Neural crest cell (in vitro differentiated cells): ENCODE measurements around the gene TGFB1. TPM values are rescaled to one million over a fixed set of nuclear protein-coding genes. Genes with fewer than 3 reads are reported as not detected.

Experiments
- DNase-seq: peaks from one replicate; pipeline ENCODE4 v3.0.0; 2021; ENCODE audit warnings: low read depth, mixed read lengths, low spot score
- H3K27ac Mint-ChIP-seq: one replicate; pipeline ENCODE4 v1.8.0; 2021; ENCODE audit warnings: mild to moderate bottlenecking, mixed read lengths; ENCODE audit not compliant: unreplicated experiment
- H3K27me3 Mint-ChIP-seq: 2 replicates; pipeline ENCODE4 v1.8.0; 2021; ENCODE audit warnings: low read depth, mild to moderate bottlenecking, mixed read lengths
- H3K36me3 Mint-ChIP-seq: 2 replicates; pipeline ENCODE4 v1.8.0; 2021; ENCODE audit warnings: low read depth, mild to moderate bottlenecking, mixed read lengths
- H3K4me1 Mint-ChIP-seq: 2 replicates; pipeline ENCODE4 v1.8.0; 2021; ENCODE audit warnings: mixed read lengths
- H3K4me3 Mint-ChIP-seq: one replicate; pipeline ENCODE4 v1.8.0; 2021; ENCODE audit warnings: mild to moderate bottlenecking, mixed read lengths
- H3K9me3 Mint-ChIP-seq: 2 replicates; pipeline ENCODE4 v1.8.0; 2021; ENCODE audit warnings: mixed read lengths
- CTCF ChIP-seq: fragments of 200-600 bp; sonication (generic); conservative IDR thresholded peaks from 2 replicates; pipeline ENCODE4 v1.5.0; 2021; ENCODE audit warnings: antibody characterized with exemption, mild to moderate bottlenecking
- total RNA-seq: library from RNA; stranded (reverse); gene quantifications from 2 replicates; pipeline ENCODE4 v1.2.1, GENCODE V29; 2021

The TGFB1 gene
- total RNA-seq, 1 donor from 2014 or later, result 2.2 TPM

- Mint-ChIP-seq H3K9me3 (no peaks in the 10 kb centered on the region), H3K4me1 (peaks cover 54% of the 10 kb centered on the region), H3K36me3 (no peaks in the 10 kb centered on the region), H3K4me3 (peak overlapping the region; percentile 33), H3K27ac (peak overlapping the region; percentile 12), H3K27me3 (peaks cover 39% of the 10 kb centered on the region)
- no peak for TF ChIP-seq CTCF
- no peak for DNase-seq
Observed at GRCh38 chr19:41325640-41325946, 28.1 kb downstream of the TGFB1 start.

- Mint-ChIP-seq H3K36me3 (no peaks in the 10 kb centered on the region), H3K4me1 (peaks cover 54% of the 10 kb centered on the region), H3K27me3 (peaks cover 39% of the 10 kb centered on the region), H3K27ac (peak overlapping the region; percentile 12), H3K9me3 (no peaks in the 10 kb centered on the region), H3K4me3 (peak overlapping the region; percentile 81)
- no peak for TF ChIP-seq CTCF
- DNase-seq, result no peak
Observed at GRCh38 chr19:41324921-41325639, 28.6 kb downstream of the TGFB1 start.

DNA sequence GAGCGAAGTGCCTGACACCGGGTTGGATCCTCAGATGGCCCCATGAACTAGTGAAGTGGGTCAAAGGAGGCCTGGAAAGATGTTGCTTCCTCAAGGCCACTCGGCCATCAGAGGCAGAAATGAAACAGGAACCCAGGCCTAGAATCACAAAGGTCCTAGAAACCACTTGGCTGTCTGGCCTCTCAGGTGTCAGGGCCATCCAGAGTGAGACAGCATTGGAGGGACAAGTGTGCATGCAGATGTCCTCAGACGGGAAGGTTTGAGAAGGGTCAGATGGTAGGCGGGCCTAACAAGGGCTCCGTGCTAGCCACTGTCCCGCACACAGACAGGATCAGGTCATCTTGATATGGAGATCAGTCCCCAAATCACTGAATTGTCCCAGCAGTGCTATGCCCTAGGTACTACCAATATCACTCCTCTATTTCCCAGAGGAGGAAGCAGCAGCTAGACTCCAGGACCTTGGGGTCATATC, 29.5 kb downstream of the TGFB1 start:
- Mint-ChIP-seq H3K4me1 (peaks cover 54% of the 10 kb centered on the region), H3K27ac (peak overlapping the region; percentile 35)
- no peak for DNase-seq

DNA sequence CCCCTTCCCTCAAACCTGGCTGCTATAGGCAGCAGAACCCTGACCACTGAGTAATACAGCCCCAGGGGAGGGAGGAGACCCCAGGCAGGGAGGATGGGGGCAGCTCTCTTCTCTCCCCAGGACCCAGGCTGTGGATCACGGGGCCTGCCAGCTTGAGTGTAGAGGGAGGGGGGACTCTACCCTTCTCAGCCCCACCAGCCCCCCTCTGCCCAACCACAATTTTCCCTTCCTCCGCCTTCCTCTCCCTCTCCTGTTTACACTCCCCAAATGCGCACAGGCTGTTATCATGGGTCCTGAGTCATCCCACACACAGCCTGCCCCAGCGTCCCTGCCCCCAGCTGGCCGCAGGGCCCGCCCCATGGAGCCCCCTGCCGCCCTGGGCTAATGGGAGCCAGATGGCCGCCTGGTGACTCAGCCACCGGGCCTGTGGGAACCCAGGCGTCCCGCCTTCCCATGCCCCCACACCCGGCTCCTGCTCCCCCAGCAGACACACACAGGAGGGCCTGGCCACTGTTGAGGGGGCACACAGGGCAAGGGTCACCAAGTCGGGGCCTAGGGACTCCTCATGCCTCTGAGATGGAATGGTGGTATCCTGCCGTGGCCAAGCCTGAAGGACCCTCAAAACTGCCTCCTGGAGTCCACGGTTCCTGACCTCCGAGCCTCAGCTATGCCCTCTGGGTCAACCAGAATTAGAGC, 30.1 kb downstream of the TGFB1 start:
- Mint-ChIP-seq H3K9me3 (no peaks in the 10 kb centered on the region), H3K4me3 (no peak overlapping the region), H3K36me3 (no peaks in the 10 kb centered on the region), H3K4me1 (peaks cover 54% of the 10 kb centered on the region), H3K27ac (peak overlapping the region; percentile 86), H3K27me3 (peaks cover 36% of the 10 kb centered on the region)
- no peak for DNase-seq
- TF ChIP-seq CTCF, result no peak

More for the DNA sequence above, 29.5 kb downstream of the TGFB1 start:
- no peaks in the 10 kb centered on the region for H3K9me3 Mint-ChIP-seq
- H3K27me3 Mint-ChIP-seq, result peaks cover 39% of the 10 kb centered on the region
- no peak for TF ChIP-seq CTCF
- H3K4me3 Mint-ChIP-seq, result peak overlapping the region; percentile 81
- no peaks in the 10 kb centered on the region for H3K36me3 Mint-ChIP-seq

GRCh38 chr19:41323023-41323422, 30.7 kb downstream of the TGFB1 start:
- H3K4me1 Mint-ChIP-seq, result peaks cover 49% of the 10 kb centered on the region
- no peaks in the 10 kb centered on the region for H3K36me3 Mint-ChIP-seq
- no peak for TF ChIP-seq CTCF
- peak overlapping the region; percentile 86 for H3K27ac Mint-ChIP-seq
- DNase-seq, result no peak
- H3K4me3 Mint-ChIP-seq, result peak overlapping the region; percentile 50
- H3K27me3 Mint-ChIP-seq, result peaks cover 31% of the 10 kb centered on the region
- H3K9me3 Mint-ChIP-seq, result no peaks in the 10 kb centered on the region
